ENCODE data around the gene SSBP4. TPM values are rescaled to one million over a fixed set of nuclear protein-coding genes. Genes with fewer than 3 reads are reported as not detected.
A peak's percentile ranks its signal among the peaks of the same experiment; 100 is the strongest.

The SSBP4 gene
- total RNA-seq, 1 experiment from 2014 or later: 164 TPM

GRCh38 chr19:18379803-18380747 is 39.1 kb upstream of the SSBP4 start:
- ChIA-PET CTCF (interaction anchor here (0.9 to 1.8 kb wide), 6 partner anchors 8 to 100 kb away, joined by 3 to 8 read pairs (median 4); no protein-coding TSS in a partner anchor), POLR2A (interaction anchor here (0.6 to 4.8 kb wide), 14 partner anchors 11 to 105 kb away, joined by 3 to 46 read pairs (median 4); partner anchors contain the start of gene JUND), RAD21 (ENCODE audit: low non-redundant PET in 1 of 2, low total read pairs in 2 of 2, uncharacterized antibody in 2 of 2, unreplicated experiment in 2 of 2) (interaction anchor here in 1 of 2 experiments (0.7 kb wide), 1 partner anchor 87 kb away, joined by 3 read pairs; no protein-coding TSS in a partner anchor)
- H3K36me3 ChIP-seq (ENCODE audit: control insufficient read depth in 1 of 2, insufficient read depth in 2 of 2, low read length in 2 of 2): no peaks in the 10 kb centered on the region
- ATAC-seq (peak; percentile 84), DNase-seq (ENCODE audit: low read depth, low spot score) (peak; percentile 93)
- no peaks in the 10 kb centered on the region for H3K27me3 ChIP-seq (ENCODE audit: insufficient read depth, low read length)
- H2AFZ ChIP-seq (ENCODE audit: low read depth, low read length, poor library complexity, severe bottlenecking): peak overlapping the region; percentile 2
- H3K9me2 ChIP-seq (ENCODE audit: insufficient read depth): no peaks in the 10 kb centered on the region
- peak overlapping the region; percentile 44 for H3K9ac ChIP-seq (ENCODE audit: low read length)
- H3K27ac ChIP-seq (ENCODE audit: low read depth, low read length): peak overlapping the region; percentile 83
- TF ChIP-seq SP1 (IDR thresholded peaks at IDR 0.05; ENCODE audit: low read depth) (peak; percentile 78), TCF7L2 (IDR thresholded peaks at IDR 0.05; ENCODE audit: borderline replicate concordance, extremely low read depth, insufficient read depth, insufficient read length) (peak; percentile 94), ELF1 (IDR thresholded peaks at IDR 0.05; ENCODE audit: borderline replicate concordance, low read depth) (no peak), ZFX (IDR thresholded peaks at IDR 0.05) (0 out of 2 replicates have a peak, but pooled peaks have one; percentile 10), RAD21 (IDR thresholded peaks at IDR 0.05; ENCODE audit: low read depth) (no peak), POLR2A (IDR thresholded peaks at IDR 0.05; ENCODE audit: borderline replicate concordance, extremely low read depth, insufficient read depth, insufficient read length) (no peak), JUND (IDR thresholded peaks at IDR 0.05) (peak; percentile 68), CEBPB (IDR thresholded peaks at IDR 0.05; ENCODE audit: low read depth) (peak; percentile 74), EZH2phosphoT487 (IDR thresholded peaks at IDR 0.05; ENCODE audit: borderline replicate concordance) (no peak), EZH2 (IDR thresholded peaks at IDR 0.05) (no peak), CBX3 (IDR thresholded peaks at IDR 0.05; ENCODE audit: low read depth) (peak; percentile 49; the same call in 1 of the 2 replicates), MAX (IDR thresholded peaks at IDR 0.05) (peak; percentile 94), SIN3A (IDR thresholded peaks at IDR 0.05; ENCODE audit: low read depth) (peak; percentile 81; the same call in 1 of the 2 replicates), POLR2AphosphoS5 (IDR thresholded peaks at IDR 0.05; ENCODE audit: low read depth, low read length) (peak; percentile 64; the same call in 1 of the 2 replicates), FOSL1 (IDR thresholded peaks at IDR 0.05; ENCODE audit: low read depth) (peak; percentile 51; the same call in 1 of the 2 replicates)
- H3K79me2 ChIP-seq (ENCODE audit: insufficient read depth, low read length): no peaks in the 10 kb centered on the region
- TSS peak; percentile 88 for BruUV-seq (replicated peaks)
- H3K9me3 ChIP-seq (ENCODE audit: control insufficient read depth in 1 of 2, insufficient read depth in 1 of 2, low read depth in 1 of 2, low read length in 2 of 2): no peaks in the 10 kb centered on the region
- H3K4me3 ChIP-seq (replicated peaks in 1 of 2; ENCODE audit: low read depth in 1 of 2, low read length in 2 of 2): peak overlapping the region in 1 of 2 experiments; percentile 7; a peak in 1 of 4 replicates
- H3K4me1 ChIP-seq (ENCODE audit: control insufficient read depth in 1 of 2, insufficient read depth in 2 of 2, low read length in 2 of 2): peaks cover 90% of the 10 kb centered on the region in 2 experiments
- no peaks in the 10 kb centered on the region for H4K20me1 ChIP-seq (ENCODE audit: insufficient read depth)
- intact Hi-C loops (cut with micrococcal nuclease): no loop called here
- peak overlapping the region; percentile 70 for H3K4me2 ChIP-seq (ENCODE audit: low read length)

All from HCT116 (cell line).